ENCODE data around the gene SKAP1. TPM values are rescaled to one million over a fixed set of nuclear protein-coding genes. Genes with fewer than 3 reads are reported as not detected.
A peak's percentile ranks its signal among the peaks of the same experiment; 100 is the strongest.

The SKAP1 gene
- total and polyA plus RNA-seq, 8 donors, result 1.2 to 3.0 (median 1.8) TPM

GRCh38 chr17:48313096-48313755 lies 116.8 kb downstream of the SKAP1 start:
- intact Hi-C loops (cut with DNase I), result no loop called here
- H3K4me1 ChIP-seq, result no peaks in the 10 kb centered on the region
- no peak for DNase-seq
- H3K36me3 ChIP-seq, result no peaks in the 10 kb centered on the region
- H3K4me3 ChIP-seq, result no peak overlapping the region
- H3K27ac ChIP-seq, result no peak overlapping the region
- TF ChIP-seq CTCF (IDR thresholded peaks at IDR 0.05), result no peak
- peaks cover 64 to 84% of the 10 kb centered on the region in 2 donors for H3K27me3 ChIP-seq
- ATAC-seq, result no peak
- H3K9me3 ChIP-seq, result no peaks in the 10 kb centered on the region

- DNase-seq (no peak), ATAC-seq (no peak)
- no peaks in the 10 kb centered on the region for H3K4me1 ChIP-seq
- no peaks in the 10 kb centered on the region for H3K9me3 ChIP-seq
- intact Hi-C loops (cut with DNase I), result no loop called here
- no peak overlapping the region for H3K4me3 ChIP-seq
- no peak for TF ChIP-seq CTCF (IDR thresholded peaks at IDR 0.05)
- H3K36me3 ChIP-seq, result no peaks in the 10 kb centered on the region
- H3K27me3 ChIP-seq, result peaks cover 56 to 93% of the 10 kb centered on the region in 2 donors
- H3K27ac ChIP-seq, result no peak overlapping the region
Observed at GRCh38 chr17:48311324-48311723, 118.7 kb downstream of the SKAP1 start.

- no peak overlapping the region for H3K27ac ChIP-seq
- H3K27me3 ChIP-seq, result peaks cover 54 to 88% of the 10 kb centered on the region in 2 donors
- intact Hi-C loops (cut with DNase I), result no loop called here
- DNase-seq (no peak), ATAC-seq (no peak)
- H3K36me3 ChIP-seq, result no peaks in the 10 kb centered on the region
- no peaks in the 10 kb centered on the region for H3K9me3 ChIP-seq
- H3K4me3 ChIP-seq, result no peak overlapping the region
- H3K4me1 ChIP-seq, result no peaks in the 10 kb centered on the region
- TF ChIP-seq CTCF (IDR thresholded peaks at IDR 0.05), result no peak
Observed at GRCh38 chr17:48310748-48311213, 119.2 kb downstream of the SKAP1 start.

GRCh38 chr17:48308581-48308980 lies 121.4 kb downstream of the SKAP1 start:
- H3K27me3 ChIP-seq, result peaks cover 55 to 86% of the 10 kb centered on the region in 2 donors
- no peaks in the 10 kb centered on the region for H3K4me1 ChIP-seq
- ATAC-seq, result no peak
- H3K9me3 ChIP-seq, result no peaks in the 10 kb centered on the region
- DNase-seq, result no peak
- H3K27ac ChIP-seq, result no peak overlapping the region
- H3K36me3 ChIP-seq, result no peaks in the 10 kb centered on the region
- no peak for TF ChIP-seq CTCF (IDR thresholded peaks at IDR 0.05)
- intact Hi-C loops (cut with DNase I), result no loop called here
- no peak overlapping the region for H3K4me3 ChIP-seq

- intact Hi-C loops (cut with DNase I), result no loop called here
- ATAC-seq (peak; percentile 88), DNase-seq (peak in 2 of 4 donors; percentile 25 to 67)
- Histone ChIP-seq H3K9me3 (no peaks in the 10 kb centered on the region), H3K27ac (no peak overlapping the region), H3K36me3 (no peaks in the 10 kb centered on the region), H3K4me1 (no peaks in the 10 kb centered on the region), H3K4me3 (no peak overlapping the region), H3K27me3 (peaks cover 50 to 86% of the 10 kb centered on the region in 2 donors)
- TF ChIP-seq CTCF (IDR thresholded peaks at IDR 0.05), result peak; percentile 62 to 82
Observed at GRCh38 chr17:48307814-48308411, 122.1 kb downstream of the SKAP1 start.
